ENCODE measurements around the gene PLD1. TPM values are rescaled to one million over a fixed set of nuclear protein-coding genes. Genes with fewer than 3 reads are reported as not detected.
"Not testable (repeated sequence)": the region's sequence is repeated elsewhere in the genome, so short reads cannot be mapped to it uniquely, and the experiment has no call there.

Gene PLD1
- total RNA-seq, 1 donor from 2014 or later: 0.55 TPM

DNA sequence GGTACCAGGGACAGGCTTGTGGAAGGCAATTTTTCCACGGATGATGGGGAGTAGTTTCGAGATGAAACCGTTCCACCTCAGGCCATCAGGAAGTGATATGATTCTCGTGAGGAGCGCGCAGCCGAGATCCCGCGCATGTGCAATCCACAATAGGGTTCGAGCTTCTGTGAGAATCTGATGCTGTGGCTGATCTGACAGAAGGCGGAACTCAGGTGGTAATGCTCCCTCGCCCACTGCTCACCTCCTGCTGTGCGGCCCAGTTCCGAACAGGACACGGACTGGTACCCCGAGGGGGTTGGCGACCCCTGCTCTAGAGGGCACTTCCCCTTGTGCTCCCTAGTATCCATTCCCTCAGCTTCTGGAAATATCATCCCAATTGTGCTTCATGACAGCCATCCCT lies 99.9 kb downstream of the PLD1 start:
- intact Hi-C loops (cut with micrococcal nuclease): no loop called here

- intact Hi-C loops (cut with micrococcal nuclease): loop anchor here (1.0 to 5.0 kb wide), 2 partner anchors 127 to 636 kb away; no protein-coding TSS in a partner anchor
Measured at GRCh38 chr3:171704814-171705213, 105.5 kb downstream of the PLD1 start.

DNA sequence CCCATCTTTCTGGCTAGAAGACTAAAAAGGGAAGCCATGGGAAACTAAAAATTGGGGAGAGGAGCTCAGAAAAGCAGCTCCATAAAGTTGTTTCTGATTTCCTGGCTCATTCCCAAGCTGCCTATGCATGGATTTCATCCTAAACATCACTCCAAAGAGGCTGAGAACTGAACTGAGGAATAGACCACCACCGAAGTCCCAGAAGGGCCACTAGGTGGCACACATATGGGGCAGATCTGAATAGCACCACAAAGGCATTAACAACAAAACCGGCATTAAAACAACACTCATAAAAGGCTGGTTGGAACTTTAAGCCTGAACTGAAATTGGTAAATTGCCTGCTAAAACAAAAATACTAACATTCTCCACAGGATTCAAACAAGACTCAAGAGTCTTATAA lies 106.3 kb downstream of the PLD1 start:
- intact Hi-C loops (cut with micrococcal nuclease): loop anchor here (1.0 to 5.0 kb wide), 2 partner anchors 128 to 637 kb away; no protein-coding TSS in a partner anchor

DNA sequence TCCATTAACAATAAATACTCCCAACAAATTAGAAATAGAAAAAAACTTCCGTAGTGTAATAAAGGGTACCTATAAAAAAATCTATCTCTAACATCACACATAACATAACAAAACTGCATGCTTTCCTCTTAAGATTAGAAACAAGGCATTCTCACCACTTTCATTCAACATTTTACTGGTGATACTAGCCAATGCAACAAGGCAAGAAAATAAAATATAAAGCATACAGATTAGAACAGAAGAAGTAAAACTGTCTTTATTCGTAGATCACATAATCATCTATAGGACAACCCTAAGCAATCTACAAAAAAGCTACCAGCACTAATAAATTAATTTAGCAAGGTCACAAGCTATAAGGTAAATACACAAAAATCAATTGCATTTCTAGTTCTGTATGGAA lies 107.1 kb downstream of the PLD1 start:
- intact Hi-C loops (cut with micrococcal nuclease): loop anchor here (5.0 kb wide), 1 partner anchor 129 kb away; no protein-coding TSS in a partner anchor

DNA sequence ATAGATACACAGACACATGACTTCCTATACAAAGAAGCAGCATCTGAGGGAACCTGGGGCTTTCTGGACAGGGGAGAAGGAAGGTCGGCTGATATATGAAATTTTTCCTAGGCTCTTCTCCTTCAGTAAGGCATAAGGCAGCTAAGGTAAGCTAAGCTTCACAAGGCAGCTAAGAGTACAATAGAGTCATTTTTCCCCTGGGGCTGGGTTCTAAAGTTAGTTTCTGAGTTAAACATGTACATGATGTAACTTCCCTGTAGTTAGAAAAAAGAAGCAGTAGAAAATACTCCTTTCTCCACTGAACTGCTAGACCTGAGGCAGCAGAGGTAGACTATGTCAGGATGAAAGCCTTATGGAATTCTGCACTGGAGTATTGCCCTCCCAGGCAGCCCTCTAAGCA lies 109.6 kb downstream of the PLD1 start:
- intact Hi-C loops (cut with micrococcal nuclease): loop anchor here (5.0 kb wide), 1 partner anchor 132 kb away; no protein-coding TSS in a partner anchor

DNA sequence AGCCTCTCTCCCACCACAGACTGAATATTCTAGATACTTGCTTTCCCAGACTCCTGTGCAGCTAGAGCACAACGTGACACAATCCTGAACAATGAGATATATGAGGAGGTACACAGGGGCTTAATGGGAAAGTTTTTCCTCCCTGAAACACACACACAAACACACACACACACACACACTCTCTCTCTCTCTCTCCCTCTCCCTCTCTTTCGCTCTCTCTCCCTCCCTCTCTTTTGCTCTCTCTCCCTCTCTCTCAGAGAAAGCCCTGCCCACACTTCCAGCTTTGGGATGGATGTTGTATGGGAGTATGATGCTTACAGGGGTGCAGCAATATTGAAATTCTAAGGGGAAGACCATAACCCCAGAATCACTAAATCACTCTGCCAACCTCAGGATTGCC lies 110.1 kb downstream of the PLD1 start:
- intact Hi-C loops (cut with micrococcal nuclease): loop anchor here (5.0 kb wide), 1 partner anchor 132 kb away; no protein-coding TSS in a partner anchor

GRCh38 chr3:171699601-171700000 lies 110.7 kb downstream of the PLD1 start:
- intact Hi-C loops (cut with micrococcal nuclease): no loop called here

DNA sequence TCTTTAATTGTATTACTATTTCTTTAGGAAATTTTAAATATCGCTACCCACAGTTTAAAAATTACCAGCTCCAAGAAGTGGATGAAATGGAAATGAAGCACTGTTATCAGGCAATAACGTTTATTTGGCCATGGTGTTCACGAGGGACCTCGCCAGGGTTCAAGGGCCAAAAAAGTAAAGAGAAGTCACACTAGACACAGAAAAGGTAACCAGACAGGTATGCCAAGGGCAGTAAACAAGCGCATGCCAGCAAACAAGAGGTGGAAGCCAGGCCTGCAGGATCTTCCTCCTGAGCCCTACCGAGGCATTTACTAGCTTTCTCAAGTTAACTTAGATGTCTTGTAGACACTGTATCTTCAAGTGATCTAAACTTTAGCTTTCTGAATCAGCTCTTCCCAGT lies 113.5 kb downstream of the PLD1 start:
- intact Hi-C loops (cut with micrococcal nuclease): no loop called here

DNA sequence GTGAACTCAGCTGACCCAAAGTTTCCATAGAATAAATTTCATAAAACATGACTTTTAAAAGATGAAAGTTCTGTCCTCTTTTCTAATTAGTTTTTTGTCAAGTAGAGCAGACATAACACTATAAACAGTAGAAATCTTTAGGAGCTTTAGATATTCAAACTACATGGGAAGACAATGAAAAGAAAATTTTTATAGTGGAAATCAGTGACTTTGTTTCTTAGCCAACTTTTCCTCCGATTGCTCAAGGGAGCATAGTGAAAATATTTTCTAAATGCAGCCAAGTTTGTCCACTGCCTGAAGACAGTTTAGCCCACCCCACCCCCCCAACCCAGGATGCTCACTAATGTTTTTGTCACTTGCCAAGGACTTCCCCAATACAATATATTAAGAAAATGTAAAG lies 114.9 kb downstream of the PLD1 start:
- intact Hi-C loops (cut with micrococcal nuclease): no loop called here

DNA sequence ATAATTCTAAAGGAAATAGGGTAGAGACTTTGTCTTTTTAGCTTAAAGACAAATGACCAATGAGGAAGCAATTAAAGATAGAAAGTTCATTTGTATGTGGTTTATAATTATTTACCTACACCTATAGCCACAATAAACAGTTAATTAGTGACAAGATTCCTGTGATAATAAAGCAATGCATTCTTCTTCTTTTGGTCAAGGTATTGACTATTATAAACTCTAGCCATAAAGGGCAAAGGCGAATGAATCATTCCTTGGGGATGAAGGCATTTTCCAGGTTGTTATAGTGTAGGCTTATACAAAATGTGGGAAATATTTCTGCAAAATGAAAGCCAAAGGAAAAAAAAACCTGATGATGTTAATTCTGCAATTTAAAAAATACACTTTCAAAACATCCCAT lies 115.4 kb downstream of the PLD1 start:
- intact Hi-C loops (cut with micrococcal nuclease): no loop called here

GRCh38 chr3:171692551-171692950 lies 117.7 kb downstream of the PLD1 start:
- intact Hi-C loops (cut with micrococcal nuclease): not testable (repeated sequence)

GRCh38 chr3:171691485-171691884 lies 118.8 kb downstream of the PLD1 start:
- intact Hi-C loops (cut with micrococcal nuclease): no loop called here

DNA sequence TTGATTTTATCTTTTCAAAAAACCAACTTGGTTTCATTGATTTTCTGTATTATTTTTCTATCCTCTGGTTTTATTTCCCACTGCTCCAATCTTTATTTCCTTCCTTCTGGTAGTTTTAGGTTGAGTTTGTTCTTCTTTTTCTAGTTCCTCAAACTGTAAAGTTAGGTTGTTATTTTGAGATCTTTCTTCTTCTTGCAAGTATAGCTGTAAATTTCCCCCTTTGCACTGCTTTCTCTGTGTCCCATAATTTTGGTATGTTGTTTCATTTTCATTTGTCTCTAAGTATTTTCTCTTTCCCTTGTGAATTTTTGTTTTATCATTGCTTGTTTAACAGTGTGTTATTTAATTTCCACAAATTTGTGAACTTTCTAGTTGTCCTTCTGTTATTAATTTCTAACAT lies 120.0 kb downstream of the PLD1 start:
- intact Hi-C loops (cut with micrococcal nuclease): no loop called here

DNA sequence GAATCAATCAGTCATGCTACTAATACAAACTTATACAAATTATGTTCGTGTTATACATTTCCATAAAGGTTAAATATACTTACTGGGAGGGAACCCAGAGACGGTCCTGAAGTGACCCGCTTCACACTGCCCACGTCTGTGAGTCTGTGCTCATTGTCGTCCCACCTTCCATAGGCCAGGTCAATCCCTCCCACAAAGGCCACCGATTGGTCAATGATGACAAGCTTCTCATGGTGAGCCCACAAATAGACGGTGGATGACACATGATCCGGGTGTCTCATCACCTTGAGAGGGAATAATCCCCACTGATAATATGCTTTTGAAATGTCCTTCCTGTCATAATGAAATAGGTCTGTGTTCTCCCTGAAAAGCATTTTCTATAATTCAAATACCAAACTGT lies 121.7 kb downstream of the PLD1 start:
- intact Hi-C loops (cut with micrococcal nuclease): no loop called here

DNA sequence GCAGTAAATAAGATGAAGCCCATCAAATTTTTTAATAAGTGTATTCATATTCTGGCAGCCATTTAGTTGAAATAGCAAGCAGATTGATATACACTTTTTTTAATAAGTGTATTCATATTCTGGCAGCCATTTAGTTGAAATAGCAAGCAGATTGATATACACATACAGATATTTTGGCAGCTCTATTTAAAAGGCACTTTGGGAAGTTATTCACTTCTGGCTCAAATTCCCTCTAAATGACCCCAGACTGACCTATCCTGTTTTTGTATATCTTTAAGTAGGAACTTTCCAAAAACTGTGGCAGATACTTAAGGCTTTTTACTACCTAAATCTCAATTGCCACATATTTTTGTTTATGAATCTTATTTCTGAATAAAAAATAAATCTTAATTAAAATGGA lies 122.3 kb downstream of the PLD1 start:
- intact Hi-C loops (cut with micrococcal nuclease): no loop called here

GRCh38 chr3:171687581-171687980 lies 122.7 kb downstream of the PLD1 start:
- intact Hi-C loops (cut with micrococcal nuclease): no loop called here

DNA sequence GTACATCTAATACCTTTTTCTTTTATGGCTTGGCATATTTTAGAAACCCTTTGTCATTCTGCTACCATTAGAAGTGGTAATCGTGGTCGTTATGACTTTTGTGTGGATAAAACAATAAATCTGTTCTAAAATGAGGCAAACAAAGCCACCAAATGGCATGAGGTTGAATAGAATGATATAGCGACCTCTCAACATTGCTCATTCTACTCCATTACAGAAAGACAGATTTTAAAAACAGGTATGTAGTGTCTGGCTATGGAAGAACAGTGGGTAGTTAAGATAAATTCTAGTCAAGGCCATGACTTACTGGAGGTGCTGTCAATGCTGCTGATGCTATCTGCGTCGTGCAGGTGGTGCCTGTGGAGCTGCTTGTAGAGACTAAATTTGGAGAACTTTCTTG lies 123.2 kb downstream of the PLD1 start:
- intact Hi-C loops (cut with micrococcal nuclease): no loop called here

DNA sequence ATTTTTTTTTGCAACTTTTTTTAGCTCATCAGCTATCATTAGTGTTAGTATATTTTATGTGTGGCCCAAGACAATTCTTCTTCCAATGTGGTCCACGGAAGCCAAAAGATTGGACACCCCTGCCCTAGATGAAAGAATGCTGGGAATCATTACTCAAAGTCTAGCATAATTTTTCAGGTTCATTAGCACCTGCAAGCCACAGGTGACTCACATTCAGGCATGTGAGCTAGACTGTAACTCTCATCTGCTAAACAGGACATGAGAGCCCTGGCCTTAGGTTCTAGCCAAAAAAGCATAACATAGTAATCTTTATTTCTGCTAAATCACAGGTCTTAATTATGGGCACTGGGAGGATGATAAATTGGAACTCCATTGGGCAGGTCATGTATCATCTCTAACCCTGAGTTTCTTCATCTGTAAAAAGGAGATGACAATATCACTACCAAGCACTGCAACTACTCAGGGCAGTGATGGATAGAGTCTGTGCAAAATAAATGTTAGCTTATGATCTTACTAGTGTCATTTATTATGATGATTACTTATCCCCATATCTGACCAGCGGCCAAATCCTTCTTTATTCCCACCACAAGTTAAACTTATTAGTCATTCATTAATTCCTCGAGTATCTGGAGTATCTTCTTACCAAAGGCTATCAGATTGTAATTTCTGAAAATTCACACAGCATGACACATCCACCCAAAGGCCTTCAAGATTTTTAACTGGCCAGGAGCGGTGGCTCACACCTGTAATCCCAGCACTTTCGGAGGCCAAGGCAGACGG lies 125.0 kb downstream of the PLD1 start:
- intact Hi-C loops (cut with micrococcal nuclease): no loop called here

- intact Hi-C loops (cut with micrococcal nuclease): no loop called here
Measured at GRCh38 chr3:171684221-171684620, 126.1 kb downstream of the PLD1 start.

DNA sequence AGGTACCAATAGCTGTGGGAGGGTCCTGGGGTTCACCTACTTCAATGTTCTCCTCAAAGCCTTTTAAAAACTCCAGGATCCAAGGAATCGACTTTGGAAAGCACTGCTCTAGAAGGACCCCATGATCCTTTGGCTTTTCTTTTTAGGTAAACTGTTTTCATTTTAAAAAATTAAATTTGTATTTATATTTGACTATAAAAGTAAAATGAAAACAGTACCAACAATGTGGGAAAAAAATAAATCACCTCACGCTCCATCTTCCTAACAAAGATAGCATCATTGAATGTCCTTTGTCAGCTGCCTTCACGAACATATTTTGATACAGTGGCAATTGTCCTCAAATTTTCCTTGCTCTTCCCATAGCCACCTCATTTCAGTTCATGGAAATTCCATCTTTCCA lies 127.5 kb downstream of the PLD1 start:
- intact Hi-C loops (cut with micrococcal nuclease): no loop called here

GRCh38 chr3:171680726-171681411 lies 129.4 kb downstream of the PLD1 start:
- intact Hi-C loops (cut with micrococcal nuclease): no loop called here

DNA sequence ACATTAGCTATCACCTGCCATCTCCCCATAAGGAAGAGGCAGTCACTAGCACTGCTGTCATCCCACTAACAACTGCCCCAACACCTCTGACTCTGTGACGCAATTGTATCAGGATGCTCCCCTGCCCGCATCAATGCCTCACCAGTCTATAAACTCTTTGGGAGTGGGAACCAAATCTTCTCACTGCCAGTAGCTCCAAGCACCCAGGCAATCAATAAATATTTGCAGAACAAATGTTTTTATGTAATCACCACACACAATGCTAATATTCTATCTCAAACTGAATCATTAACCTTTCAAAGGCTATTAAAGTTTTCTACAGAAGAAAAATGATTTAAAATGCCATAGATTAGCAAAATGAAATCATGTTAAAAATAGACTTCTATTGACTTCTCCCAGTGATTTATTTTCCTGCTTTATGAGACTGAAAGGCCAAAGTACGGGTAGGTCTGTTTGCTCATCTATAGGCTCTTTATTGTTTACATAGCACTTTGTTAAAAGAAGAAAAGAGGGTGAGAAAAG lies 131.3 kb downstream of the PLD1 start:
- intact Hi-C loops (cut with micrococcal nuclease): no loop called here

Data from T-helper 2 cell treated with Interferon-gamma antibody and Interleukin-4, amounts not matched to agents 100 ng/mL and 5 ng/mL, for 36 hours (primary cell).